H1 (cell line): Measurements from ENCODE around the gene SNX3. TPM values are rescaled to one million over a fixed set of nuclear protein-coding genes. Genes with fewer than 3 reads are reported as not detected.

Source experiments
- CTCF ChIA-PET: fragments of 300-600 bp; sonication (Branson Sonifier 250); formaldehyde crosslinking; loops from one replicate; lab custom pipeline; 2021; ENCODE audit not compliant: partially characterized antibody; lab: Charles Lee
- POLR2A ChIA-PET: fragments of 300-600 bp; sonication (Branson Sonifier 250); formaldehyde crosslinking; loops from one replicate; lab custom pipeline; 2021; ENCODE audit warnings: inconsistent platforms; ENCODE audit not compliant: partially characterized antibody; lab: Charles Lee
- DNase-seq, 2 experiments: peaks; one replicate each; pipeline versions ENCODE4 v3.0.0 to v3.0.0-alpha.2; 2010 to 2022; ENCODE audit warnings: low spot score in 2 of 2, low read depth in 1 of 2, mixed read lengths in 1 of 2
- FAIRE-seq: peaks from 2 replicates; lab custom pipeline; 2011; peaks lifted over from hg19 to GRCh38; lab: Jason Lieb, UNC
- H2AFZ ChIP-seq: 2 replicates; pipeline ENCODE4 v1.8.1; 2012; ENCODE audit warnings: low read length, inconsistent platforms
- H2AK5ac ChIP-seq: 2 replicates; pipeline ENCODE4 v1.6.1; 2013; ENCODE audit warnings: low read depth, low read length
- H2BK120ac ChIP-seq: replicated peaks from 2 replicates; pipeline ENCODE3; 2013; ENCODE audit warnings: low read depth, low read length, inconsistent platforms
- H2BK12ac ChIP-seq: 2 replicates; pipeline ENCODE4 v1.6.1; 2013; ENCODE audit warnings: low read depth, low read length
- H2BK15ac ChIP-seq: 2 replicates; pipeline ENCODE4 v1.6.1; 2013; ENCODE audit warnings: low read length
- H2BK20ac ChIP-seq: 2 replicates; pipeline ENCODE4 v1.6.1; 2013; ENCODE audit warnings: low read length
- H2BK5ac ChIP-seq: 2 replicates; pipeline ENCODE4 v1.6.1; 2013; ENCODE audit warnings: low read depth, low read length
- H3K14ac ChIP-seq: 2 replicates; pipeline ENCODE4 v1.6.1; 2013; ENCODE audit warnings: inconsistent platforms; ENCODE audit not compliant: insufficient read length
- H3K18ac ChIP-seq: 2 replicates; pipeline ENCODE4 v1.6.1; 2013; ENCODE audit warnings: low read length; ENCODE audit errors: extremely low read depth
- H3K23ac ChIP-seq: 2 replicates; pipeline ENCODE4 v1.6.1; 2013; ENCODE audit warnings: inconsistent platforms; ENCODE audit not compliant: insufficient read length
- H3K23me2 ChIP-seq: 2 replicates; pipeline ENCODE4 v1.6.1; 2013; ENCODE audit warnings: low read depth, low read length
- H3K27ac ChIP-seq: 2 replicates; pipeline ENCODE4 v1.6.1; 2011; ENCODE audit warnings: low read depth, low read length, inconsistent platforms
- H3K27me3 ChIP-seq, 4 experiments: replicated peaks in 1 of 4; 1 replicate in 1 of 4; 2 replicates in 3 of 4; pipeline versions ENCODE4 v1.6.1 to v1.8.1; 2011 to 2013; ENCODE audit warnings: low read length in 3 of 4, mild to moderate bottlenecking in 3 of 4, inconsistent platforms in 2 of 4, mixed read lengths in 2 of 4, moderate library complexity in 1 of 4; ENCODE audit not compliant: control insufficient read depth in 3 of 4, insufficient read depth in 3 of 4; ENCODE audit errors: extremely low read depth in 1 of 4
- H3K36me3 ChIP-seq, 4 experiments: 2 replicates each; pipeline versions ENCODE4 v1.6.1 to v1.8.1; 2011 to 2013; ENCODE audit warnings: mild to moderate bottlenecking in 4 of 4, low read length in 3 of 4, moderate library complexity in 2 of 4, control low read depth in 1 of 4, inconsistent platforms in 1 of 4; ENCODE audit not compliant: insufficient read depth in 4 of 4, control insufficient read depth in 2 of 4
- H3K4ac ChIP-seq: replicated peaks from 2 replicates; pipeline ENCODE3; 2013; ENCODE audit warnings: low read length, low read depth, mixed read lengths, inconsistent platforms; ENCODE audit not compliant: insufficient read length
- H3K4me1 ChIP-seq, 4 experiments: replicated peaks in 1 of 4; 1 replicate in 1 of 4; 2 replicates in 3 of 4; pipeline versions ENCODE4 v1.6.1 to v1.8.1; 2011 to 2013; ENCODE audit warnings: low read length in 3 of 4, inconsistent platforms in 2 of 4, mixed read lengths in 1 of 4; ENCODE audit not compliant: insufficient read depth in 4 of 4, control insufficient read depth in 3 of 4
- H3K4me2 ChIP-seq, 2 experiments: 2 replicates each; pipeline versions ENCODE4 v1.6.1 to v1.8.1; 2011 to 2013; ENCODE audit warnings: low read depth in 2 of 2, low read length in 2 of 2, control low read depth in 1 of 2, inconsistent platforms in 1 of 2, mild to moderate bottlenecking in 1 of 2; ENCODE audit not compliant: insufficient read depth in 1 of 2
- H3K4me3 ChIP-seq, 4 experiments: fragments of 200-600, 300-600 bp in 1 of 4; sonication (generic), shearing (Covaris generic), sonication (Bioruptor Twin) in 1 of 4; 2 replicates each; pipeline versions ENCODE4 v1.5.1 to v1.8.1; 2011 to 2016; ENCODE audit warnings: low read length in 4 of 4, low read depth in 3 of 4, control low read depth in 2 of 4, inconsistent platforms in 2 of 4, mild to moderate bottlenecking in 2 of 4, mixed read lengths in 1 of 4, moderate library complexity in 1 of 4; ENCODE audit not compliant: insufficient read depth in 2 of 4; ENCODE audit errors: extremely low read depth in 1 of 4
- H3K56ac ChIP-seq: replicated peaks from 2 replicates; pipeline ENCODE3; 2013; ENCODE audit warnings: low read depth, mild to moderate bottlenecking, mixed read lengths, low read length, inconsistent platforms; ENCODE audit not compliant: insufficient read length
- H3K79me1 ChIP-seq: 2 replicates; pipeline ENCODE4 v1.6.1; 2013; ENCODE audit warnings: low read depth, low read length, control low read depth
- H3K79me2 ChIP-seq, 2 experiments: 2 replicates each; pipeline versions ENCODE4 v1.6.1 to v1.8.1; 2012 to 2013; ENCODE audit warnings: low read length in 2 of 2, mild to moderate bottlenecking in 2 of 2, inconsistent platforms in 1 of 2; ENCODE audit not compliant: insufficient read depth in 2 of 2, control insufficient read depth in 1 of 2
- H3K9ac ChIP-seq, 4 experiments: replicated peaks in 1 of 4; 1 replicate in 1 of 4; 2 replicates in 3 of 4; pipeline versions ENCODE4 v1.6.1 to v1.8.1; 2011 to 2013; ENCODE audit warnings: low read depth in 3 of 4, low read length in 3 of 4, control low read depth in 2 of 4, mild to moderate bottlenecking in 2 of 4, moderate library complexity in 2 of 4, inconsistent platforms in 1 of 4; ENCODE audit errors: extremely low read depth in 1 of 4
- H3K9me3 ChIP-seq, 2 experiments: 2 replicates each; pipeline versions ENCODE4 v1.6.1 to v1.8.1; 2012 to 2013; ENCODE audit warnings: mild to moderate bottlenecking in 2 of 2, moderate library complexity in 2 of 2, control low read depth in 1 of 2, inconsistent platforms in 1 of 2, low read depth in 1 of 2, low read length in 1 of 2, mixed read lengths in 1 of 2; ENCODE audit not compliant: insufficient read depth in 2 of 2
- H4K20me1 ChIP-seq, 2 experiments: replicated peaks in 1 of 2; 2 replicates each; pipeline versions ENCODE3 to v1.8.1; 2011 to 2013; ENCODE audit warnings: inconsistent platforms in 2 of 2, low read length in 2 of 2, mild to moderate bottlenecking in 1 of 2; ENCODE audit not compliant: insufficient read depth in 2 of 2, control insufficient read depth in 1 of 2
- H4K5ac ChIP-seq: 2 replicates; pipeline ENCODE4 v1.6.1; 2013; ENCODE audit warnings: low read length, low read depth, mixed read lengths, inconsistent platforms; ENCODE audit not compliant: insufficient read length
- H4K8ac ChIP-seq: 2 replicates; pipeline ENCODE4 v1.8.0; 2013; ENCODE audit warnings: mild to moderate bottlenecking, moderate library complexity, low read length, inconsistent platforms; ENCODE audit not compliant: insufficient read depth; ENCODE audit errors: extremely low read depth
- H4K91ac ChIP-seq: replicated peaks from 2 replicates; pipeline ENCODE3; 2013; ENCODE audit warnings: low read length, mixed read lengths, inconsistent platforms; ENCODE audit not compliant: insufficient read length
- ASH2L ChIP-seq: fragments of 200-600, 300-600 bp; sonication (generic); IDR thresholded peaks from one replicate; pipeline ENCODE4 v1.7.1; 2017; ENCODE audit warnings: low read length
- CBX8 ChIP-seq: fragments of 300-800, 300-1000 bp; sonication (generic); IDR thresholded peaks from 2 replicates; pipeline ENCODE4 v1.7.1; 2016; ENCODE audit warnings: low read depth, low read length, borderline replicate concordance
- EGR1 ChIP-seq: IDR thresholded peaks from 2 replicates; pipeline ENCODE4 v1.6.1; 2011; ENCODE audit warnings: low read depth, low read length, borderline replicate concordance
- HDAC2 ChIP-seq, 2 experiments: fragments of 300-600 bp in 1 of 2; sonication (generic) in 1 of 2; IDR thresholded peaks; 2 replicates each; pipeline ENCODE4 v1.6.1; 2011 to 2012; ENCODE audit warnings: low read depth in 2 of 2, low read length in 2 of 2, mild to moderate bottlenecking in 2 of 2, moderate library complexity in 2 of 2, borderline replicate concordance in 1 of 2, inconsistent platforms in 1 of 2
- JUN ChIP-seq: IDR thresholded peaks from 2 replicates; pipeline ENCODE4 v1.6.1; 2011; ENCODE audit warnings: low read depth, mild to moderate bottlenecking, improper control_type of control experiment, low read length
- POLR2A ChIP-seq, 2 experiments: IDR thresholded peaks; 1 replicate in 1 of 2; 2 replicates in 1 of 2; pipeline ENCODE4 v1.6.1; 2011; ENCODE audit warnings: low read depth in 2 of 2, low read length in 2 of 2, mild to moderate bottlenecking in 2 of 2; ENCODE audit errors: control extremely low read depth in 1 of 2
- POLR2AphosphoS5 ChIP-seq: IDR thresholded peaks from 2 replicates; pipeline ENCODE4 v1.6.1; 2011; ENCODE audit warnings: low read depth, low read length
- RNF2 ChIP-seq: fragments of 200-900, 300-1000 bp; sonication (generic); IDR thresholded peaks from 2 replicates; pipeline ENCODE4 v1.7.1; 2016; ENCODE audit warnings: borderline replicate concordance, low read depth, mild to moderate bottlenecking, antibody characterized with exemption, low read length; ENCODE audit not compliant: poor library complexity, severe bottlenecking; ENCODE audit errors: missing control alignments
- TCF12 ChIP-seq: IDR thresholded peaks from 2 replicates; pipeline ENCODE4 v1.6.1; 2011; ENCODE audit warnings: low read depth, mild to moderate bottlenecking, low read length
- WGBS, 2 experiments: shearing (Covaris generic) in 1 of 2; methylation state at CpG; one replicate each; pipeline versions ENCODE4 v1.1.6 to v1.1.7; 2013 to 2015; ENCODE audit warnings: low lambda C conversion rate in 2 of 2, mixed read lengths in 2 of 2, inconsistent platforms in 1 of 2, low coverage in 1 of 2, missing lambda C conversion rate in 1 of 2; ENCODE audit not compliant: insufficient replicate concordance in 2 of 2, insufficient coverage in 1 of 2, insufficient read length in 1 of 2; ENCODE audit errors: extremely low coverage in 1 of 2, missing lambda C conversion rate in 1 of 2; 5-methylcytosine and 5-hydroxymethylcytosine counted together
- polyA plus RNA-seq, 7 experiments: library from polyadenylated mRNA; depleted of rRNA in 3 of 7; stranded (reverse) in 5 of 7; unstranded in 2 of 7; fragments of >200 nt in 5 of 7; fragments of 200-250 nt in 2 of 7; gene quantifications; 1 replicate in 5 of 7; 2 replicates in 1 of 7; 4 replicates in 1 of 7; pipeline versions ENCODE4 v1.2.1 to v1.2.3, GENCODE V29; 2011 to 2013; ENCODE audit warnings: missing spikeins in 2 of 7, mixed read lengths in 2 of 7
- total RNA-seq: library from RNA; stranded (reverse); fragmentation: NEBNext Ultra II Directional; extraction: Animal tissue kit (Norgen Biotek cat#: 25700); gene quantifications from 2 replicates; pipeline ENCODE4 v1.2.1, GENCODE V29; 2021

SNX3 gene
- total and polyA plus RNA-seq, 2 of the 8 experiments (the other 6 are each of a cell fraction or from before 2014, with no cell fraction given): 72.5 to 150 TPM

DNA sequence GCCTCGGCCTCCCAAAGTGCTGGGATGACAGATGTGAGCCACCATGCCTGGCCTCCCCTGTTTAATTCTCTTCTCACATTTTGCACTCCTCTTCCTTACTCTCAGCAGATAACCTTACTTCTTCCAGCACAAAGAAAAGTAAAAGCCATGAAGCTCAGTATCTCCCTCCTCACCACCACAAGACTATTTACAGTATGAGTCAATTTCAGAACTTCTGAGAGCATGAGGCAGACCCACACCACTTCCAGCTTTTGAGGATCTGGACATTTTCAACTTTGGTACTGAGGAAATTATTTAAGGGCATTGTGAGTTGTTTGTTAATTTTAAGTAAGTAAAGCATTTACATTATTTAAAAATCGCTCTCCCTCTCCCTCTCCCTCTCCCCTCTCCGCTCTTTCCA, 8.0 kb upstream of the SNX3 start:
- WGBS, 2 experiments: 89% methylated on average over 3 of the region's 3 CpGs; no CpG with 5 or more reads in 1 of the 2 experiments
- FAIRE-seq: no peak

More for the DNA sequence above, 8.0 kb upstream of the SNX3 start:
- CTCF ChIA-PET: interaction anchor here (0.7 kb wide), 1 partner anchor 51 kb away, joined by 3 read pairs; no protein-coding TSS in a partner anchor
- Histone ChIP-seq H2BK20ac (no peak overlapping the region), H3K14ac (no peak overlapping the region), H3K4me1 (no peaks in the 10 kb centered on the region), H3K79me1 (no peaks in the 10 kb centered on the region), H4K8ac (no peak overlapping the region), H3K9ac (no peak overlapping the region), H2AFZ (no peak overlapping the region), H3K18ac (no peak overlapping the region), H2AK5ac (no peak overlapping the region), H2BK5ac (no peak overlapping the region), H3K4me3 (no peak overlapping the region), H3K27me3 (no peaks in the 10 kb centered on the region), H4K20me1 (no peaks in the 10 kb centered on the region), H3K4ac (no peak overlapping the region), H3K27ac (no peak overlapping the region), H2BK15ac (no peak overlapping the region), H4K91ac (no peak overlapping the region), H3K23ac (no peak overlapping the region), H2BK120ac (no peak overlapping the region), H3K79me2 (no peaks in the 10 kb centered on the region), H3K56ac (no peak overlapping the region), H3K36me3 (no peaks in the 10 kb centered on the region), H3K23me2 (no peaks in the 10 kb centered on the region), H3K9me3 (peaks cover 0 to 6% of the 10 kb centered on the region in 2 experiments; a peak in 1 of 4 replicates), H2BK12ac (no peak overlapping the region), H4K5ac (no peak overlapping the region), H3K4me2 (no peak overlapping the region)
- TF ChIP-seq POLR2A (IDR thresholded peaks at IDR 0.05; ENCODE audit: control extremely low read depth in 1 of 2, low read depth in 2 of 2, low read length in 2 of 2) (no peak), RNF2 (no peak), EGR1 (no peak), ASH2L (no peak), TCF12 (no peak), JUN (no peak), CBX8 (no peak), HDAC2 (IDR thresholded peaks at IDR 0.05; ENCODE audit: borderline replicate concordance in 1 of 2, low read depth in 2 of 2, low read length in 2 of 2) (no peak), POLR2AphosphoS5 (no peak)
- DNase-seq: no peak
- POLR2A ChIA-PET: no interaction called here
